ENCODE data around the gene ANTXRL.

- TF ChIP-seq TCF7L2 (IDR thresholded peaks at IDR 0.05; ENCODE audit: low read depth, low read length) (no peak), REST (IDR thresholded peaks at IDR 0.05; ENCODE audit: insufficient read depth in 1 of 2, low read depth in 2 of 2, low read length in 1 of 2) (no peak), CTCF (IDR thresholded peaks at IDR 0.05) (no peak), SIN3A (IDR thresholded peaks at IDR 0.05; ENCODE audit: borderline replicate concordance, insufficient read depth, low read depth, low read length) (no peak)
These were observed 33.5 kb upstream of the ANTXRL start for GRCh38 chr10:46253076-46254006.
